ENCODE data around the gene OLR1. TPM values are rescaled to one million over a fixed set of nuclear protein-coding genes. Genes with fewer than 3 reads are reported as not detected.

The OLR1 gene
- total RNA-seq, 1 donor from 2014 or later, result not detected

Other genes with a start within 250 kb of the OLR1 start
- gene CLEC2A, start 239.8 kb downstream of the OLR1 start, total RNA-seq, result not detected in 2 replicates
- not detected in 2 replicates for gene CLEC12A, start 200.7 kb downstream of the OLR1 start, total RNA-seq
- not detected in 2 replicates for gene CLEC1B, start 173.0 kb downstream of the OLR1 start, total RNA-seq
- not detected in 2 replicates for gene CLEC12B, start 161.5 kb downstream of the OLR1 start, total RNA-seq
- gene CLEC9A, start 141.4 kb downstream of the OLR1 start, total RNA-seq, result not detected in 2 replicates
- 12.1 and 14.9 TPM in 2 replicates for gene CLEC1A, start 73.1 kb downstream of the OLR1 start, total RNA-seq
- 0.25 and 0.26 TPM in 2 replicates for gene CLEC7A, start 41.9 kb downstream of the OLR1 start, total RNA-seq
- not detected in 2 replicates for gene TMEM52B, start 6.9 kb upstream of the OLR1 start, total RNA-seq
- gene GABARAPL1, start 40.7 kb upstream of the OLR1 start, total RNA-seq, result 51.3 and 123 TPM in 2 replicates
- under 0.01 and 0.13 TPM in 2 replicates for gene KLRD1, start 135.7 kb upstream of the OLR1 start, total RNA-seq
- not detected in 2 replicates for gene KLRK1, start 217.9 kb upstream of the OLR1 start, total RNA-seq
- not detected in 2 replicates for gene KLRC4, start 237.6 kb upstream of the OLR1 start, total RNA-seq
- not detected in 2 replicates for gene KLRC3, start 248.5 kb upstream of the OLR1 start, total RNA-seq